Peyer's patch (tissue), 4 donors: ENCODE results near the gene DNER. TPM values are rescaled to one million over a fixed set of nuclear protein-coding genes. Genes with fewer than 3 reads are reported as not detected.

Experiments used
- DNase-seq, 3 donors: peaks; one replicate each; pipeline ENCODE4 v3.0.0-alpha.2; 2017 to 2019
- H3K27ac ChIP-seq, 4 donors: fragments of 200-600 bp; sonication (generic); one replicate each; pipeline ENCODE4 v1.5.1; 2016 to 2019
- H3K27me3 ChIP-seq, 2 donors: fragments of 200-600 bp; sonication (generic); one replicate each; pipeline ENCODE4 v1.5.1; 2019
- H3K36me3 ChIP-seq, 3 donors: fragments of 200-600 bp; sonication (generic); one replicate each; pipeline ENCODE4 v1.5.1; 2016 to 2019
- H3K4me1 ChIP-seq, 4 donors: fragments of 200-600 bp; sonication (generic); one replicate each; pipeline ENCODE4 v1.5.1; 2016 to 2019
- H3K4me3 ChIP-seq, 4 donors: fragments of 200-600 bp; sonication (generic); 1 replicate in 3 of 4; 2 replicates in 1 of 4; pipeline ENCODE4 v1.5.1; 2016 to 2019; ENCODE audit warnings: mild to moderate bottlenecking in 1 of 4
- H3K9me3 ChIP-seq, 4 donors: fragments of 200-600 bp; sonication (generic); one replicate each; pipeline ENCODE4 v1.5.1; 2016 to 2019; ENCODE audit warnings: mild to moderate bottlenecking in 1 of 4
- CTCF ChIP-seq, 6 experiments: fragments of 450-650 bp in 4 of 6; fragments of 200-600 bp in 2 of 6; sonication (generic) in 1 of 6; IDR thresholded peaks; one replicate each; pipeline ENCODE4 v1.5.1; 2017 to 2019; ENCODE audit warnings: antibody characterized with exemption in 6 of 6, mild to moderate bottlenecking in 3 of 6, moderate library complexity in 1 of 6
- POLR2A ChIP-seq, 2 donors: fragments of 450-650 bp; IDR thresholded peaks; one replicate each; pipeline ENCODE4 v1.5.1; 2017; ENCODE audit warnings: antibody characterized with exemption in 2 of 2, mild to moderate bottlenecking in 2 of 2, moderate library complexity in 2 of 2
- total RNA-seq, 4 donors: library from RNA; depleted of rRNA; stranded (reverse); fragments of >200 nt; gene quantifications; one replicate each; pipeline ENCODE4 v1.1.0, GENCODE V29; 2016

DNER gene
- total RNA-seq, 4 donors from 2014 or later: 0.35 to 2.5 (median 1.3) TPM; not detected in 1

GRCh38 chr2:229578052-229578846 is 136.1 kb downstream of the DNER start:
- TF ChIP-seq CTCF (IDR thresholded peaks at IDR 0.05) (no peak), POLR2A (IDR thresholded peaks at IDR 0.05) (no peak)
- Histone ChIP-seq H3K4me3 (no peak overlapping the region), H3K9me3 (no peaks in the 10 kb centered on the region), H3K27me3 (no peaks in the 10 kb centered on the region), H3K4me1 (no peaks in the 10 kb centered on the region), H3K36me3 (no peaks in the 10 kb centered on the region), H3K27ac (no peak overlapping the region)
- no peak for DNase-seq

- Histone ChIP-seq H3K4me3 (no peak overlapping the region), H3K4me1 (no peaks in the 10 kb centered on the region), H3K27ac (no peak overlapping the region), H3K36me3 (no peaks in the 10 kb centered on the region), H3K9me3 (no peaks in the 10 kb centered on the region), H3K27me3 (no peaks in the 10 kb centered on the region)
- no peak for DNase-seq
- TF ChIP-seq CTCF (IDR thresholded peaks at IDR 0.05) (no peak), POLR2A (IDR thresholded peaks at IDR 0.05) (no peak)
Observed at GRCh38 chr2:229575569-229576315, 138.6 kb downstream of the DNER start.

GRCh38 chr2:229572507-229573271 is 141.7 kb downstream of the DNER start:
- no peaks in the 10 kb centered on the region for H3K9me3 ChIP-seq
- no peaks in the 10 kb centered on the region for H3K27me3 ChIP-seq
- H3K4me1 ChIP-seq: no peaks in the 10 kb centered on the region
- no peaks in the 10 kb centered on the region for H3K36me3 ChIP-seq
- no peak overlapping the region for H3K4me3 ChIP-seq
- no peak overlapping the region for H3K27ac ChIP-seq
- DNase-seq: no peak
- TF ChIP-seq POLR2A (IDR thresholded peaks at IDR 0.05) (no peak), CTCF (IDR thresholded peaks at IDR 0.05) (no peak)

GRCh38 chr2:229571243-229571642 is 143.1 kb downstream of the DNER start:
- no peaks in the 10 kb centered on the region for H3K4me1 ChIP-seq
- no peaks in the 10 kb centered on the region for H3K36me3 ChIP-seq
- no peak overlapping the region for H3K4me3 ChIP-seq
- no peak for TF ChIP-seq POLR2A (IDR thresholded peaks at IDR 0.05)
- no peak for TF ChIP-seq CTCF (IDR thresholded peaks at IDR 0.05)
- no peak overlapping the region for H3K27ac ChIP-seq
- DNase-seq: no peak
- H3K27me3 ChIP-seq: no peaks in the 10 kb centered on the region
- H3K9me3 ChIP-seq: no peaks in the 10 kb centered on the region

GRCh38 chr2:229566370-229566769 is 148.0 kb downstream of the DNER start:
- H3K27me3 ChIP-seq: no peaks in the 10 kb centered on the region
- no peaks in the 10 kb centered on the region for H3K4me1 ChIP-seq
- no peaks in the 10 kb centered on the region for H3K9me3 ChIP-seq
- no peak for DNase-seq
- no peak overlapping the region for H3K27ac ChIP-seq
- no peaks in the 10 kb centered on the region for H3K36me3 ChIP-seq
- no peak for TF ChIP-seq POLR2A (IDR thresholded peaks at IDR 0.05)
- no peak for TF ChIP-seq CTCF (IDR thresholded peaks at IDR 0.05)
- no peak overlapping the region for H3K4me3 ChIP-seq
